Measurements from ENCODE around the gene DNAH10.

DNAH10 gene

DNA sequence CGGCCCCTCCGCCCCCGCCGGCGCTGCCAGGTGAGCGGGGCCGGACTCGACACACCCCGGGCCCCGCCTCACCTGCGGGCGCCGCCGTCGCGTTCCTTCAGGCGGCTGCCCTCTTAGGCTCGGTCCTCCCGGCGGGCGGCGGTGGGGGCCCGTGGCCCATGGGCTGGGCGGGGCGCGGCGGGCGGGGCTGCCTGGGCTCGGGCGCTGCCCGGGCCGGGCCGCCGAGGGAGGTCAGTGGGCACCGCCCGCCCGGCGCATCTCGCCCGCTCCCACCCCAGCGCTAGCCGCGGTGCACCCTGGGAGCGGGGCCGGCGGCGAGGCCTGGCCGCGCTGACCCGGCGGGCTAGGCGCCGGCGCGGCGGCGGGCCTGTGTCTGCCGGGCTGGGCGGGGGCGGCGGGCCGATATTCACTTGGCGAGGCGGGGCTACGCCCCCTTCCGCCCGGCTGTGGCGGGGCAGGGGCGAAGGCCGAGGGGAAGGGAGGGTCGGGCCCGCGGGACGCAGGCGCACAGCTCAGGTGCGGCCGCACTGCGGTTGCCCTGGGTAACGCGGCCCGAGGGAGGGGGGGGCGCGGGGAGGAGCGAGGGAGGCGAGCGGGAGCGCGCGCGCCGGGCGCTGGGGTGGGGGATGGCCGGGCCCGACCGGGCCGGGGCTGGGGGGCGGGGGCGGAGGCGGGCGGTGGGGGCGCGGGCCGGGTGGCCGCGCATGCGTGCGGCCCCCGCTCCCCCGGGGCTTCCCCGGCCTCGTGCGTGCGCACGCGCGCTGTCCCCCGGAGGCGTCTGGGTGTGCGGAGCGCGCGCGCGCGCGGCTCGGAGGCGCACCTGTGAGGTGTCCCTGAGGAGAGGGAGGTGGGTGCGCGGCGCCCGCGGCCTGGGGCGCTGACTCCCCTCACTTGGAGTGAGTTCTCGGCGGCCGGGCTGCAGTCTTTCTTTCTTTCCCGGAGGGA is 210.6 kb downstream of the DNAH10 start, which contains the start of the genes CCDC92 and ZNF664:
Gene CCDC92, minus strand, starts transcription at position 375 of the 945 bp plus-strand sequence. CDS start 28,526 bp downstream, outside the sequence.
Gene ZNF664, plus strand, starts transcription at position 759 of the 945 bp plus-strand sequence. CDS start 38,930 bp downstream, outside the sequence.
- peak; percentile 85 for DNase-seq (ENCODE audit: low read depth, low spot score)
- peak within 1 kb of the TSS; percentile 72 for H3K4me3 ChIP-seq (ENCODE audit: low read length)

GRCh38 chr12:123973552-123974341 is 211.6 kb downstream of the DNAH10 start:
- DNase-seq (ENCODE audit: low read depth, low spot score) = no peak

DNA sequence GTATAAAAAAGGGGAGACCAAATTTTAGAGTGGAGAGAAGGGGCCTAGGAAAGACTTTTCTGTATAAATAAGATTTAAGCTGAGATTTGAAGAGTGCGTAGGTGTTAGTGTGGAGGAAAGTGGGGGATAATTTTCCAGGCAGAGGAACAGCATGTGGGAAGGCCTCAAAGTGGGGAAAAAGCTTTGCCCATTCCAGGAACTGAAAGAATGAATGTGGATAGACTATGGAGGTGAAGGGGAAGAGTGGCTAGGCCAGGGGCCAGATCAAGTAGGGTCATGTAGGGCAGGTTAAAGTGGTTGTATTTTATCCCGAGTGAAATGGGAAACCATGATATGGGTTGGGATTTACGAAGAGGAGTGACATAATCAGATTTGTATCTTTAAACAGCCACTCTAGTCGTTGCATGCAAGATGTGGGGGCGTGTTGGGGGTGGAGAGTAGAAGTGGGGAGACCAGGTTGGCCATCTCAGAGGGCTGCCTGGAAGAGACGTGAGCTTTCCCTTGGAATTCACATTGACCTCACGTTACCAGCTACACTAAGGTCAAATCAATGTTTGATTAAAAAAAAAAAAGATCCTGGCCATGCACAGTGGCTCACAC is 214.2 kb downstream of the DNAH10 start:
- no peak overlapping the region for H3K4me3 ChIP-seq (ENCODE audit: low read length)
- no peak for DNase-seq (ENCODE audit: low read depth, low spot score)

More at GRCh38 chr12:123973552-123974341, 211.6 kb downstream of the DNAH10 start:
- peak overlapping the region; percentile 72 for H3K4me3 ChIP-seq (ENCODE audit: low read length)

DNA sequence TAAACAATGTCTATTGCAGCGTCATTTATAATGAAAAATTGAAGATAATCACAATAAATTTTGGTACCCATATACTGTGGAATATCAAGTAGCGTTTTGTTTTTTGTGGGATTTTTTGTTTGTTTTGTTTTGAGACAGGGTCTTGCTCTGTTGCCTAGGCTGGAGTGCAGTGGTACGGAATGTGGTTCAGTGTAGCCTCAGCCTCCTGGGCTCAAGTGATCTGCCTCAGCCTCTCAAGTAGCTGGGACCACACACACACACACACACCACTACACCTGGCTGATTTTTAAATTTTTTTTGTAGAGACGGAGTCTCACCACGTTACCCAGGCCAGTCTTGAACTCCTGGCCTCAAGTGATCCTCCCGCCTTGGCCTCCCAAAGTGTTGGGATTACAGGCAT is 217.5 kb downstream of the DNAH10 start:
- no peak for DNase-seq (ENCODE audit: low read depth, low spot score)
- H3K4me3 ChIP-seq (ENCODE audit: low read length) = no peak overlapping the region

DNA sequence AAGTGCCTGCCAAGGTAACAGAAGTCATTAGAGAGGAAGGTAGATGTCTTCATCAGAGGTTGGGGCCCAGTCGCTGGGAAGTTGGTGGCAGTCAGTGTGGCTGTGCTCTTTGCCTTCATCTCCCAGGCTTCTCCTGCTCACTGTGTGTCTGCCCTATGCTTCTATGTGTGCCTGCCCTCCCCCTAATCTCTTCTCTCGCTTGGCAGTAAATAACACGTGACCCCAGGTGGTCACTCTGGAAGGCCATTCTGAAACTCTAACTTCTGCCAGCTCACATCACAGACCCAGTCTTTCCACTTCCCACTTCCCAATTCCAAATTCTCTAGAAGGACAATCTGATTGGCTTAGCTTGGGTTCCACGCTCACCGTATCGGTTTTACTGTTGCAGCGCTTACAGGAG is 220.2 kb downstream of the DNAH10 start:
- no peak overlapping the region for H3K4me3 ChIP-seq (ENCODE audit: low read length)
- DNase-seq (ENCODE audit: low read depth, low spot score) = no peak

GRCh38 chr12:123983822-123984485 is 221.9 kb downstream of the DNAH10 start:
- peak; percentile 69 for DNase-seq (ENCODE audit: low read depth, low spot score)
- H3K4me3 ChIP-seq (ENCODE audit: low read length) = no peak overlapping the region

- DNase-seq (ENCODE audit: low read depth, low spot score) = no peak
- no peak overlapping the region for H3K4me3 ChIP-seq (ENCODE audit: low read length)
These were observed 222.8 kb downstream of the DNAH10 start for GRCh38 chr12:123984903-123985302.

Data from Jurkat, Clone E6-1 (cell line).